HCT116 (cell line): ENCODE data around the gene TMEM198. TPM values are rescaled to one million over a fixed set of nuclear protein-coding genes. Genes with fewer than 3 reads are reported as not detected.

ENCODE experiments used
- ATAC-seq: fragments of 200-7000 bp; cut with Tn5 transposase; 2 replicates; pipeline ENCODE4 v1.9.1; 2020; ENCODE audit warnings: mild to moderate bottlenecking, moderate library complexity
- BruUV-seq: library from RNA; stranded (reverse); fragments of 400-500 nt; replicated peaks from 2 replicates; lab custom pipeline; 2021; lab: Mats Ljungman, UMichigan
- CTCF ChIA-PET: fragments of 300-600 bp; sonication (Branson Sonifier 250); formaldehyde crosslinking; loops from one replicate; lab custom pipeline; 2021; ENCODE audit warnings: antibody characterized with exemption; lab: Charles Lee
- POLR2A ChIA-PET: fragments of 300-600, 350-600 bp; sonication (Branson Sonifier 250); formaldehyde crosslinking; loops from one replicate; lab custom pipeline; 2021; ENCODE audit warnings: antibody characterized with exemption; lab: Charles Lee
- RAD21 ChIA-PET, 2 experiments: fragments of 300-600 bp; sonication (Branson Sonifier 250); formaldehyde crosslinking; loops; one replicate each; lab custom pipeline; 2023; ENCODE audit warnings: low total read pairs in 2 of 2; ENCODE audit not compliant: uncharacterized antibody in 2 of 2, unreplicated experiment in 2 of 2, low non-redundant PET in 1 of 2; lab: Charles Lee
- DNase-seq: peaks from one replicate; pipeline ENCODE4 v3.0.0-alpha.2; 2010; ENCODE audit warnings: low read depth, low spot score
- H2AFZ ChIP-seq: fragments of 200-600 bp; shearing (Covaris generic), sonication (generic); 2 replicates; pipeline ENCODE4 v1.6.1; 2017; ENCODE audit warnings: low read depth, mixed run types, mixed read lengths, antibody characterized with exemption, low read length; ENCODE audit not compliant: poor library complexity, severe bottlenecking
- H3K27ac ChIP-seq: 2 replicates; pipeline ENCODE4 v1.5.1; 2012; ENCODE audit warnings: low read depth, low read length
- H3K27me3 ChIP-seq: fragments of 200-600 bp; sonication (generic); 2 replicates; pipeline ENCODE4 v1.6.1; 2016; ENCODE audit warnings: mixed run types, low read length, mixed read lengths; ENCODE audit not compliant: insufficient read depth
- H3K36me3 ChIP-seq, 2 experiments: fragments of 200-500 bp in 1 of 2; fragments of 200-600 bp in 1 of 2; sonication (Bioruptor generic) in 1 of 2; sonication (generic) in 1 of 2; 2 replicates each; pipeline versions ENCODE4 v1.5.1 to v1.6.1; 2014 to 2016; ENCODE audit warnings: low read length in 2 of 2, inconsistent platforms in 1 of 2, mixed read lengths in 1 of 2, mixed run types in 1 of 2; ENCODE audit not compliant: insufficient read depth in 2 of 2, control insufficient read depth in 1 of 2
- H3K4me1 ChIP-seq, 2 experiments: fragments of 200-600 bp in 1 of 2; sonication (generic) in 1 of 2; 2 replicates each; pipeline versions ENCODE4 v1.5.1 to v1.6.1; 2012 to 2017; ENCODE audit warnings: low read length in 2 of 2, inconsistent platforms in 1 of 2, mild to moderate bottlenecking in 1 of 2, mixed read lengths in 1 of 2, mixed run types in 1 of 2, moderate library complexity in 1 of 2; ENCODE audit not compliant: insufficient read depth in 2 of 2, control insufficient read depth in 1 of 2
- H3K4me2 ChIP-seq: fragments of 200-600 bp; sonication (generic); 2 replicates; pipeline ENCODE4 v1.6.1; 2017; ENCODE audit warnings: mixed run types, low read length, mixed read lengths
- H3K4me3 ChIP-seq, 2 experiments: fragments of 200-600 bp in 1 of 2; sonication (generic) in 1 of 2; replicated peaks in 1 of 2; 2 replicates each; pipeline ENCODE4 v1.5.1; 2011 to 2016; ENCODE audit warnings: low read length in 2 of 2, control low read depth in 1 of 2, low read depth in 1 of 2, mild to moderate bottlenecking in 1 of 2, mixed read lengths in 1 of 2, mixed run types in 1 of 2
- H3K79me2 ChIP-seq: fragments of 200-600 bp; sonication (generic); 2 replicates; pipeline ENCODE4 v1.6.1; 2017; ENCODE audit warnings: mild to moderate bottlenecking, mixed run types, low read length, moderate library complexity, mixed read lengths; ENCODE audit not compliant: insufficient read depth
- H3K9ac ChIP-seq: fragments of 200-600 bp; sonication (generic); 2 replicates; pipeline ENCODE4 v1.6.1; 2016; ENCODE audit warnings: low read length, mixed read lengths
- H3K9me2 ChIP-seq: fragments of 200-600 bp; sonication (generic), shearing (Covaris generic); 2 replicates; pipeline ENCODE4 v1.6.1; 2017; ENCODE audit warnings: mixed run types, mild to moderate bottlenecking, moderate library complexity; ENCODE audit not compliant: insufficient read depth
- H3K9me3 ChIP-seq, 2 experiments: fragments of 200-500 bp in 1 of 2; fragments of 200-600 bp in 1 of 2; sonication (Bioruptor generic) in 1 of 2; sonication (generic) in 1 of 2; 2 replicates each; pipeline ENCODE4 v1.6.1; 2014 to 2017; ENCODE audit warnings: low read length in 2 of 2, mixed read lengths in 2 of 2, inconsistent platforms in 1 of 2, low read depth in 1 of 2, mild to moderate bottlenecking in 1 of 2, mixed run types in 1 of 2, moderate library complexity in 1 of 2; ENCODE audit not compliant: control insufficient read depth in 1 of 2, insufficient read depth in 1 of 2
- H4K20me1 ChIP-seq: fragments of 200-600 bp; sonication (generic), shearing (Covaris generic); 2 replicates; pipeline ENCODE4 v1.6.1; 2017; ENCODE audit warnings: mixed run types, mild to moderate bottlenecking, moderate library complexity; ENCODE audit not compliant: insufficient read depth
- ATF3 ChIP-seq: IDR thresholded peaks from 2 replicates; pipeline ENCODE4 v1.6.1; 2012
- CBX3 ChIP-seq: IDR thresholded peaks from 2 replicates; pipeline ENCODE4 v1.6.1; 2012; ENCODE audit warnings: low read depth
- CEBPB ChIP-seq: IDR thresholded peaks from 2 replicates; pipeline ENCODE4 v1.6.1; 2012; ENCODE audit warnings: low read depth
- CTCF ChIP-seq, 3 experiments: fragments of 200-600 bp in 1 of 3; sonication (generic) in 1 of 3; IDR thresholded peaks in 2 of 3; conservative IDR thresholded peaks in 1 of 3; 2 replicates each; pipeline ENCODE4 v1.5.1; 2012 to 2017; ENCODE audit warnings: low read depth in 2 of 3, low read length in 2 of 3, antibody characterized with exemption in 1 of 3, borderline replicate concordance in 1 of 3, control low read depth in 1 of 3, mild to moderate bottlenecking in 1 of 3, mixed read lengths in 1 of 3, mixed run types in 1 of 3, moderate library complexity in 1 of 3; ENCODE audit not compliant: insufficient read depth in 1 of 3
- ELF1 ChIP-seq: IDR thresholded peaks from 2 replicates; pipeline ENCODE4 v1.6.1; 2012; ENCODE audit warnings: low read depth, borderline replicate concordance
- EZH2phosphoT487 ChIP-seq: fragments of 200-600 bp; IDR thresholded peaks from 2 replicates; pipeline ENCODE4 v1.6.1; 2018; ENCODE audit warnings: antibody characterized with exemption, borderline replicate concordance
- FOSL1 ChIP-seq: IDR thresholded peaks from 2 replicates; pipeline ENCODE4 v1.6.1; 2012; ENCODE audit warnings: low read depth
- JUND ChIP-seq: IDR thresholded peaks from 2 replicates; pipeline ENCODE4 v1.6.1; 2012
- MAX ChIP-seq: IDR thresholded peaks from 2 replicates; pipeline ENCODE4 v1.6.1; 2012
- POLR2A ChIP-seq: IDR thresholded peaks from 2 replicates; pipeline ENCODE4 v1.7.0; 2011; ENCODE audit warnings: borderline replicate concordance; ENCODE audit not compliant: insufficient read depth, insufficient read length; ENCODE audit errors: extremely low read depth
- POLR2AphosphoS5 ChIP-seq: IDR thresholded peaks from 2 replicates; pipeline ENCODE4 v1.6.1; 2011; ENCODE audit warnings: mild to moderate bottlenecking, low read depth, low read length, moderate library complexity
- REST ChIP-seq: IDR thresholded peaks from 2 replicates; pipeline ENCODE4 v1.6.1; 2012; ENCODE audit warnings: low read depth
- SIN3A ChIP-seq: IDR thresholded peaks from 2 replicates; pipeline ENCODE4 v1.6.1; 2012; ENCODE audit warnings: low read depth
- SRF ChIP-seq: IDR thresholded peaks from 2 replicates; pipeline ENCODE4 v1.6.1; 2012; ENCODE audit warnings: low read depth
- TCF7L2 ChIP-seq: IDR thresholded peaks from 2 replicates; pipeline ENCODE4 v1.7.0; 2011; ENCODE audit warnings: borderline replicate concordance, inconsistent platforms; ENCODE audit not compliant: insufficient read depth, insufficient read length; ENCODE audit errors: extremely low read depth
- YY1 ChIP-seq: IDR thresholded peaks from 2 replicates; pipeline ENCODE4 v1.6.1; 2011; ENCODE audit warnings: low read length, low read depth, moderate library complexity, mild to moderate bottlenecking; ENCODE audit not compliant: insufficient replicate concordance; ENCODE audit errors: extremely low read depth
- ZBTB33 ChIP-seq: IDR thresholded peaks from 2 replicates; pipeline ENCODE4 v1.6.1; 2011; ENCODE audit warnings: mild to moderate bottlenecking, low read length, moderate library complexity; ENCODE audit not compliant: insufficient replicate concordance; ENCODE audit errors: extremely low read depth
- ZFX ChIP-seq: fragments of 450-650 bp; IDR thresholded peaks from 2 replicates; pipeline ENCODE4 v1.6.1; 2017
- ZNF274 ChIP-seq: fragments of 200-500 bp; sonication (Bioruptor generic); IDR thresholded peaks from 2 replicates; pipeline ENCODE4 v1.6.1; 2014; ENCODE audit warnings: mild to moderate bottlenecking, low read depth, low read length, inconsistent platforms
- intact Hi-C: fragments of 100-400 bp; cut with micrococcal nuclease; formaldehyde crosslinking; loops from 2 replicates; pipeline ENCODE4 v1.10.0; 2022
- total RNA-seq: library from RNA; stranded (reverse); gene quantifications from one replicate; pipeline ENCODE4 v1.2.1, GENCODE V29; 2021; ENCODE audit not compliant: unreplicated experiment

TMEM198 gene
- total RNA-seq, 1 experiment from 2014 or later = 2.1 TPM

GRCh38 chr2:219553463-219553963 is 9.7 kb downstream of the TMEM198 start:
- Histone ChIP-seq H3K9me2 (no peaks in the 10 kb centered on the region), H3K4me3 (no peak overlapping the region), H3K27ac (no peak overlapping the region), H3K36me3 (peaks cover 0 to 2% of the 10 kb centered on the region in 2 experiments; a peak in 1 of 4 replicates), H3K9ac (no peak overlapping the region), H3K4me1 (peaks cover 3 to 19% of the 10 kb centered on the region in 2 experiments; a peak in 3 of 4 replicates), H3K9me3 (no peaks in the 10 kb centered on the region), H3K79me2 (peaks cover 18% of the 10 kb centered on the region; the same call in 1 of the 2 replicates), H3K27me3 (no peaks in the 10 kb centered on the region), H2AFZ (no peak overlapping the region), H4K20me1 (no peaks in the 10 kb centered on the region), H3K4me2 (no peak overlapping the region)
- DNase-seq = no peak
- ChIA-PET RAD21 (no interaction called here), CTCF (no interaction called here), POLR2A (no interaction called here)
- TF ChIP-seq JUND (no peak), POLR2AphosphoS5 (no peak), POLR2A (no peak), ELF1 (no peak), ZBTB33 (no peak), SRF (no peak), MAX (no peak), CBX3 (no peak), YY1 (no peak), TCF7L2 (no peak), SIN3A (no peak), ZNF274 (no peak), ATF3 (no peak), EZH2phosphoT487 (no peak), CEBPB (no peak), REST (no peak), ZFX (no peak), FOSL1 (no peak), CTCF (IDR thresholded peaks at IDR 0.05 in 2 of 3, conservative IDR thresholded peaks at IDR 0.05 in 1 of 3; ENCODE audit: borderline replicate concordance in 1 of 3, insufficient read depth in 1 of 3, low read depth in 2 of 3, low read length in 2 of 3) (no peak)
- no peak for ATAC-seq
- intact Hi-C loops = no loop called here
- no TSS peak for BruUV-seq
